Liver (tissue), 3 donors: ENCODE results near the gene MESD.

ENCODE experiments used
- FOXA1 ChIP-seq: IDR thresholded peaks from 2 replicates; pipeline ENCODE4 v1.6.1; 2016; ENCODE audit warnings: antibody characterized with exemption
- HNF4A ChIP-seq, 2 donors: conservative IDR thresholded peaks; 2 replicates each; pipeline ENCODE4 v1.6.1; 2016; ENCODE audit warnings: antibody characterized with exemption in 2 of 2, mild to moderate bottlenecking in 2 of 2
- HNF4G ChIP-seq: IDR thresholded peaks from 2 replicates; pipeline ENCODE4 v1.6.1; 2016; ENCODE audit warnings: antibody characterized with exemption
- JUND ChIP-seq, 2 donors: IDR thresholded peaks; 2 replicates each; pipeline ENCODE4 v1.6.1; 2016; ENCODE audit warnings: antibody characterized with exemption in 2 of 2
- RAD21 ChIP-seq, 2 donors: IDR thresholded peaks; 2 replicates each; pipeline ENCODE4 v1.6.1; 2016; ENCODE audit warnings: antibody characterized with exemption in 2 of 2, mild to moderate bottlenecking in 2 of 2
- RXRA ChIP-seq, 2 donors: IDR thresholded peaks; 2 replicates each; pipeline ENCODE4 v1.6.1; 2017 to 2018; ENCODE audit warnings: antibody characterized with exemption in 2 of 2, mild to moderate bottlenecking in 1 of 2
- TAF1 ChIP-seq: conservative IDR thresholded peaks from 2 replicates; pipeline ENCODE4 v1.6.1; 2016; ENCODE audit warnings: antibody characterized with exemption, mild to moderate bottlenecking
- TF ChIP-seq, protein P1 (sequence below): fragments of 150-350 bp; IDR thresholded peaks from 2 replicates; pipeline ENCODE4 v1.5.1; 2017; ENCODE audit warnings: improper control_type of control experiment, low read depth, low read length; ENCODE audit not compliant: missing input control
- TF ChIP-seq, protein P2 (sequence below): IDR thresholded peaks from 2 replicates; pipeline ENCODE4 v1.6.1; 2016; ENCODE audit warnings: antibody characterized with exemption
- TF ChIP-seq, protein P3 (sequence below): IDR thresholded peaks from 2 replicates; pipeline ENCODE4 v1.6.1; 2016; ENCODE audit warnings: antibody characterized with exemption
- TF ChIP-seq, protein P4 (sequence below): IDR thresholded peaks from 2 replicates; pipeline ENCODE4 v1.6.1; 2016; ENCODE audit warnings: antibody characterized with exemption, mild to moderate bottlenecking
- donor health status: healthy.
- donor health status: healthy.

DNA sequence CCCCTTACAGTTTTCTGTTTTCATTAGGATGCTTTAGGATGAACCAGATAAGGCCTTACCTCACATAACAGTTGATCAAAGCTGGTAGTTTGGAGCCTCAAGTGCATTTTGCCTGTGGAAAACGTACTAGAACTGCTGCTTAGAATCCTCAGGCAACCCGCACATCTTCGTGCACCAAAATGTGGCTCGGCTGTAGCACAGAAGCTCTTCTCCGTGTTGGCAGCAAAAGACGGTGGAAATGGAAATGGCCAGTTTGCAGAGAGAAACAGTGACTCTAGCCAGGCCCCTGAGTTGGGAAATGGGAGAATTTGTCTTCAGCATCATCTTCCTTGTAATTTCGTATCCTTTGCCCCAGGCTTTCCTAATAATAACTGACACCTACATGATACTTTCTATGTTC is 31.7 kb upstream of the MESD start:
- TF ChIP-seq, protein P1, sequence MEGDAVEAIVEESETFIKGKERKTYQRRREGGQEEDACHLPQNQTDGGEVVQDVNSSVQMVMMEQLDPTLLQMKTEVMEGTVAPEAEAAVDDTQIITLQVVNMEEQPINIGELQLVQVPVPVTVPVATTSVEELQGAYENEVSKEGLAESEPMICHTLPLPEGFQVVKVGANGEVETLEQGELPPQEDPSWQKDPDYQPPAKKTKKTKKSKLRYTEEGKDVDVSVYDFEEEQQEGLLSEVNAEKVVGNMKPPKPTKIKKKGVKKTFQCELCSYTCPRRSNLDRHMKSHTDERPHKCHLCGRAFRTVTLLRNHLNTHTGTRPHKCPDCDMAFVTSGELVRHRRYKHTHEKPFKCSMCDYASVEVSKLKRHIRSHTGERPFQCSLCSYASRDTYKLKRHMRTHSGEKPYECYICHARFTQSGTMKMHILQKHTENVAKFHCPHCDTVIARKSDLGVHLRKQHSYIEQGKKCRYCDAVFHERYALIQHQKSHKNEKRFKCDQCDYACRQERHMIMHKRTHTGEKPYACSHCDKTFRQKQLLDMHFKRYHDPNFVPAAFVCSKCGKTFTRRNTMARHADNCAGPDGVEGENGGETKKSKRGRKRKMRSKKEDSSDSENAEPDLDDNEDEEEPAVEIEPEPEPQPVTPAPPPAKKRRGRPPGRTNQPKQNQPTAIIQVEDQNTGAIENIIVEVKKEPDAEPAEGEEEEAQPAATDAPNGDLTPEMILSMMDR, result no peak
- TF ChIP-seq JUND (IDR thresholded peaks at IDR 0.05), result no peak
- no peak for TF ChIP-seq HNF4G
- TF ChIP-seq FOXA1, result no peak
- TF ChIP-seq, protein P2, sequence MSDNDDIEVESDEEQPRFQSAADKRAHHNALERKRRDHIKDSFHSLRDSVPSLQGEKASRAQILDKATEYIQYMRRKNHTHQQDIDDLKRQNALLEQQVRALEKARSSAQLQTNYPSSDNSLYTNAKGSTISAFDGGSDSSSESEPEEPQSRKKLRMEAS, result no peak
- TF ChIP-seq, protein P3, sequence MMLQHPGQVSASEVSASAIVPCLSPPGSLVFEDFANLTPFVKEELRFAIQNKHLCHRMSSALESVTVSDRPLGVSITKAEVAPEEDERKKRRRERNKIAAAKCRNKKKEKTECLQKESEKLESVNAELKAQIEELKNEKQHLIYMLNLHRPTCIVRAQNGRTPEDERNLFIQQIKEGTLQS, result no peak
- TF ChIP-seq, protein P4, sequence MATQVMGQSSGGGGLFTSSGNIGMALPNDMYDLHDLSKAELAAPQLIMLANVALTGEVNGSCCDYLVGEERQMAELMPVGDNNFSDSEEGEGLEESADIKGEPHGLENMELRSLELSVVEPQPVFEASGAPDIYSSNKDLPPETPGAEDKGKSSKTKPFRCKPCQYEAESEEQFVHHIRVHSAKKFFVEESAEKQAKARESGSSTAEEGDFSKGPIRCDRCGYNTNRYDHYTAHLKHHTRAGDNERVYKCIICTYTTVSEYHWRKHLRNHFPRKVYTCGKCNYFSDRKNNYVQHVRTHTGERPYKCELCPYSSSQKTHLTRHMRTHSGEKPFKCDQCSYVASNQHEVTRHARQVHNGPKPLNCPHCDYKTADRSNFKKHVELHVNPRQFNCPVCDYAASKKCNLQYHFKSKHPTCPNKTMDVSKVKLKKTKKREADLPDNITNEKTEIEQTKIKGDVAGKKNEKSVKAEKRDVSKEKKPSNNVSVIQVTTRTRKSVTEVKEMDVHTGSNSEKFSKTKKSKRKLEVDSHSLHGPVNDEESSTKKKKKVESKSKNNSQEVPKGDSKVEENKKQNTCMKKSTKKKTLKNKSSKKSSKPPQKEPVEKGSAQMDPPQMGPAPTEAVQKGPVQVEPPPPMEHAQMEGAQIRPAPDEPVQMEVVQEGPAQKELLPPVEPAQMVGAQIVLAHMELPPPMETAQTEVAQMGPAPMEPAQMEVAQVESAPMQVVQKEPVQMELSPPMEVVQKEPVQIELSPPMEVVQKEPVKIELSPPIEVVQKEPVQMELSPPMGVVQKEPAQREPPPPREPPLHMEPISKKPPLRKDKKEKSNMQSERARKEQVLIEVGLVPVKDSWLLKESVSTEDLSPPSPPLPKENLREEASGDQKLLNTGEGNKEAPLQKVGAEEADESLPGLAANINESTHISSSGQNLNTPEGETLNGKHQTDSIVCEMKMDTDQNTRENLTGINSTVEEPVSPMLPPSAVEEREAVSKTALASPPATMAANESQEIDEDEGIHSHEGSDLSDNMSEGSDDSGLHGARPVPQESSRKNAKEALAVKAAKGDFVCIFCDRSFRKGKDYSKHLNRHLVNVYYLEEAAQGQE, result no peak
- no peak for TF ChIP-seq RAD21 (IDR thresholded peaks at IDR 0.05)
- no peak for TF ChIP-seq RXRA (IDR thresholded peaks at IDR 0.05)
- TF ChIP-seq TAF1, result no peak
- TF ChIP-seq HNF4A (conservative IDR thresholded peaks at IDR 0.05), result no peak
